Measurements from ENCODE around the gene ZNF436. TPM values are rescaled to one million over a fixed set of nuclear protein-coding genes. Genes with fewer than 3 reads are reported as not detected.

Gene ZNF436
- total RNA-seq, 5 donors from 2014 or later (not counting 1 experiment from before 2014, with no cell fraction given): 4.6 to 9.8 (median 9.3) TPM

DNA sequence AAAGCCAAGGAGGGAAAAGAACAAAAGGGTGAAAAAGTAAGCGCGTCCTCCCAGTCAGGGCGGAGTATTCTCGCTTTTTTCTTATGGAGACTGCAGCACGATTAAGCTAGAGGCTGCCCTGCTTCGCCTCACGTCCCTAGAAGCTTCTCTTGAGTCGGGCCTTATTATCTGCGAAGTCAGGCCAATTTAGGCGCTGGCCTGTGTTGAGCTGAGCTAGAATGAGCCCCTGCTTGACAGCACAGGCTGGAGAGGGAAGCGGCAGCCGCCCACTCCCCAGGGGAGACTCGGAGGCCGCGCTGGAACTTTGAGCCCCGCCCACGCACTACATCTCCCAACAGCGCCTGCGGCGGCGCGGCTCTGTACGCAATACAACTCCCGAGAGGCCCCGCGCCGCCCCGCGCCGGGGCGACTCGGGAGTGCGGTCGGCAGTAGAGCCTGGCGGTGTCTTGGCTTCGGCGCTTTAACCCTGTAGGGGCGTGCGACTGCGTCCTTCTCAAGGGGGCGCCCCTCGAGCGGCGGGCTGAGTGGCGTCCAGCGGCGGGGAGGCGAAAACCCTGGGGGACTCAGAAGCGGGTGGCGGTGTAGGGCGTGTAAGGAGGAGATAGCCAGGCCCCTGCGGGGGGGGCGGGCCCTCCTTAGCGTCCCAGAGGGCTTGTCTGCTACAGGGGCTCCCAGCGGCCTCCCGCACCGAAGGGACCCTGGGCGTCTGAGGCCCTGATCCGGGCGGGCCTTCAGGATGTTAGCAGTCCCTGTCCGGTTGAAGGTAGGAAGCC is 888 bp downstream of the ZNF436 start:
- peak overlapping the region; percentile 95 to 99 for H3K4me3 ChIP-seq (ENCODE audit: control insufficient read depth in 1 of 2, extremely low read depth in 1 of 2, low read length in 1 of 2)
- Mint-ChIP-seq H3K4me1 (peaks cover 30 to 40% (median 35%) of the 10 kb centered on the region in 3 donors), H3K9me3 (no peaks in the 10 kb centered on the region), H3K27ac (peak overlapping the region; percentile 98 to 99), H3K27me3 (no peaks in the 10 kb centered on the region), H3K36me3 (peaks cover 19% of the 10 kb centered on the region), H3K4me3 (peak overlapping the region; percentile 94 to 99 (median 97))
- DNase-seq (peak; percentile 68 to 91 (median 81)), ATAC-seq (replicated peaks in 1 of 4) (peak; percentile 81 to 86 (median 83))
- H3K36me3 ChIP-seq (ENCODE audit: control insufficient read depth in 2 of 2, extremely low read depth in 1 of 2, insufficient read depth in 1 of 2, low read length in 1 of 2): peaks cover 0 to 3% of the 10 kb centered on the region in 2 donors
- H3K27ac ChIP-seq (ENCODE audit: low read length): peak overlapping the region; percentile 90
- CTCF ChIA-PET: interaction anchor here in 1 of 2 donors (0.6 to 1.7 kb wide), 7 partner anchors 18 to 323 kb away, joined by 3 to 17 read pairs (median 4); partner anchors contain the start of genes HNRNPR and RPL11
- H3K9me3 ChIP-seq: peaks cover 3% of the 10 kb centered on the region
- WGBS (ENCODE audit: insufficient coverage): under 1% methylated on average over 60 of the region's 61 CpGs
- peaks cover 12 to 22% of the 10 kb centered on the region in 2 experiments for H3K4me1 ChIP-seq (ENCODE audit: control insufficient read depth in 1 of 2, extremely low read depth in 1 of 2, insufficient read depth in 2 of 2, low read length in 2 of 2)
- no peaks in the 10 kb centered on the region for H3K27me3 ChIP-seq (replicated peaks in 1 of 2; ENCODE audit: control insufficient read depth in 2 of 2, extremely low read depth in 1 of 2, insufficient read depth in 2 of 2, low read length in 1 of 2)
- POLR2A ChIA-PET: interaction anchor here (0.8 to 2.4 kb wide), 4 partner anchors 24 to 1275 kb away, joined by 3 to 9 read pairs (median 4); partner anchors contain the start of genes HNRNPR (in 2 of the 2) and SRRM1 (in 1 of the 2)

GRCh38 chr1:23367791-23368561 is 1.7 kb downstream of the ZNF436 start:
- H3K27me3 Mint-ChIP-seq: no peaks in the 10 kb centered on the region
- 2% methylated on average over 40 of the region's 41 CpGs for WGBS (ENCODE audit: insufficient coverage)
- peaks cover 1 to 3% (median 1%) of the 10 kb centered on the region in 3 donors for H3K9me3 Mint-ChIP-seq
- H3K27me3 ChIP-seq (replicated peaks in 1 of 2; ENCODE audit: control insufficient read depth in 2 of 2, extremely low read depth in 1 of 2, insufficient read depth in 2 of 2, low read length in 1 of 2): no peaks in the 10 kb centered on the region
- peaks cover 3% of the 10 kb centered on the region for H3K9me3 ChIP-seq
- peak overlapping the region; percentile 90 for H3K27ac ChIP-seq (ENCODE audit: low read length)
- ChIA-PET CTCF (interaction anchor here in 1 of 2 donors (0.5 to 1.7 kb wide), 8 partner anchors 18 to 324 kb away, joined by 3 to 17 read pairs (median 4); partner anchors contain the start of genes HNRNPR and RPL11), POLR2A (interaction anchor here (0.6 to 2.4 kb wide), 6 partner anchors 22 to 1275 kb away, joined by 3 to 9 read pairs (median 4); partner anchors contain the start of genes HNRNPR (in 2 of the 2) and SRRM1 (in 1 of the 2))
- H3K4me1 ChIP-seq (ENCODE audit: control insufficient read depth in 1 of 2, extremely low read depth in 1 of 2, insufficient read depth in 2 of 2, low read length in 2 of 2): peaks cover 12 to 22% of the 10 kb centered on the region in 2 experiments
- ATAC-seq (replicated peaks in 1 of 4) (peak; percentile 90 to 92 (median 92)), DNase-seq (peak; percentile 89 to 99 (median 98))
- H3K36me3 Mint-ChIP-seq: peaks cover 22% of the 10 kb centered on the region
- peak overlapping the region; percentile 98 to 99 for H3K27ac Mint-ChIP-seq
- peak overlapping the region; percentile 94 to 99 (median 97) for H3K4me3 Mint-ChIP-seq
- peaks cover 30 to 40% (median 35%) of the 10 kb centered on the region in 3 donors for H3K4me1 Mint-ChIP-seq
- H3K4me3 ChIP-seq (ENCODE audit: control insufficient read depth in 1 of 2, extremely low read depth in 1 of 2, low read length in 1 of 2): peak overlapping the region; percentile 95 to 99
- peaks cover 3 to 4% of the 10 kb centered on the region in 2 donors for H3K36me3 ChIP-seq (ENCODE audit: control insufficient read depth in 2 of 2, extremely low read depth in 1 of 2, insufficient read depth in 1 of 2, low read length in 1 of 2)

DNA sequence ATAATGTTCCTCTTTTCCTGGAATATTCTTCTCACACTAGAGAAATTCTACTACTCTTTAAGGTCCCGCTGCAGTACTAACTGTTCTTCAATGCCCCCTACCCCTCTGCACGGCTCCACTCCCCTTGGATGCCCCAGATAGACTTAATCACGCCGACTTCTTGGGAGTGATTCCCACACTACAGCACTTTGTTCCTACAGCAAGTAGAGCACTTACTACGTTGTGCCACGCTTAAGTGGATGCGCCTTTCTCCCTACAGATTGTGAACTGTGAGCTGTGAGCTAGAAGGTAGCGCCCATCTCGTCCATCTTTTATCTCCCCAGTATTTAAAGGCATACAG is 2.2 kb downstream of the ZNF436 start:
- Histone ChIP-seq H3K4me1 (ENCODE audit: control insufficient read depth in 1 of 2, extremely low read depth in 1 of 2, insufficient read depth in 2 of 2, low read length in 2 of 2) (peaks cover 12 to 22% of the 10 kb centered on the region in 2 experiments), H3K4me3 (ENCODE audit: control insufficient read depth in 1 of 2, extremely low read depth in 1 of 2, low read length in 1 of 2) (peak overlapping the region; percentile 95 to 99), H3K27ac (ENCODE audit: low read length) (no peak overlapping the region), H3K36me3 (ENCODE audit: control insufficient read depth in 2 of 2, extremely low read depth in 1 of 2, insufficient read depth in 1 of 2, low read length in 1 of 2) (peaks cover 8 to 9% of the 10 kb centered on the region in 2 donors), H3K9me3 (peaks cover 8% of the 10 kb centered on the region), H3K27me3 (replicated peaks in 1 of 2; ENCODE audit: control insufficient read depth in 2 of 2, extremely low read depth in 1 of 2, insufficient read depth in 2 of 2, low read length in 1 of 2) (no peaks in the 10 kb centered on the region)
- H3K9me3 Mint-ChIP-seq: peaks cover 3 to 8% (median 7%) of the 10 kb centered on the region in 3 donors
- POLR2A ChIA-PET: interaction anchor here (0.6 to 0.7 kb wide), 2 partner anchors 21 to 74 kb away, joined by 3 read pairs; no protein-coding TSS in a partner anchor
- peak in 2 of 35 experiments; percentile 1 to 5 for DNase-seq
- CTCF ChIA-PET: interaction anchor here in 1 of 2 donors (0.5 to 1.7 kb wide), 3 partner anchors 17 to 23 kb away, joined by 3 to 17 read pairs (median 4); partner anchors contain the start of gene HNRNPR
- peak overlapping the region; percentile 98 to 99 for H3K27ac Mint-ChIP-seq
- peaks cover 27% of the 10 kb centered on the region for H3K36me3 Mint-ChIP-seq
- 90% methylated on average over 2 of the region's 9 CpGs for WGBS (ENCODE audit: insufficient coverage)
- no peak for ATAC-seq (replicated peaks in 1 of 4)
- H3K27me3 Mint-ChIP-seq: no peaks in the 10 kb centered on the region
- peaks cover 30 to 40% (median 35%) of the 10 kb centered on the region in 3 donors for H3K4me1 Mint-ChIP-seq
- H3K4me3 Mint-ChIP-seq: peak overlapping the region; percentile 94 to 99 (median 97)

GRCh38 chr1:23366598-23366997 is 3.0 kb downstream of the ZNF436 start:
- DNase-seq: no peak
- WGBS (ENCODE audit: insufficient coverage): 92% methylated on average over 4 of the region's 5 CpGs
- H3K27me3 ChIP-seq (replicated peaks in 1 of 2; ENCODE audit: control insufficient read depth in 2 of 2, extremely low read depth in 1 of 2, insufficient read depth in 2 of 2, low read length in 1 of 2): no peaks in the 10 kb centered on the region
- peak overlapping the region; percentile 94 to 99 (median 97) for H3K4me3 Mint-ChIP-seq
- H3K4me1 ChIP-seq (ENCODE audit: control insufficient read depth in 1 of 2, extremely low read depth in 1 of 2, insufficient read depth in 2 of 2, low read length in 2 of 2): peaks cover 12 to 22% of the 10 kb centered on the region in 2 experiments
- ATAC-seq (replicated peaks in 1 of 4): no peak
- peaks cover 30 to 40% (median 35%) of the 10 kb centered on the region in 3 donors for H3K4me1 Mint-ChIP-seq
- ChIA-PET CTCF (interaction anchor here in 1 of 2 donors (0.6 to 1.8 kb wide), 2 partner anchors 14 to 22 kb away, joined by 3 to 14 read pairs; partner anchors contain the start of gene HNRNPR), POLR2A (no interaction called here)
- no peak overlapping the region for H3K27ac ChIP-seq (ENCODE audit: low read length)
- peaks cover 8 to 17% of the 10 kb centered on the region in 2 donors for H3K36me3 ChIP-seq (ENCODE audit: control insufficient read depth in 2 of 2, extremely low read depth in 1 of 2, insufficient read depth in 1 of 2, low read length in 1 of 2)
- H3K9me3 ChIP-seq: peaks cover 14% of the 10 kb centered on the region
- H3K36me3 Mint-ChIP-seq: peaks cover 34% of the 10 kb centered on the region
- H3K27ac Mint-ChIP-seq: peak overlapping the region in 1 of 2 donors; percentile 48
- H3K27me3 Mint-ChIP-seq: no peaks in the 10 kb centered on the region
- peaks cover 3 to 14% (median 12%) of the 10 kb centered on the region in 3 donors for H3K9me3 Mint-ChIP-seq
- H3K4me3 ChIP-seq (ENCODE audit: control insufficient read depth in 1 of 2, extremely low read depth in 1 of 2, low read length in 1 of 2): no peak overlapping the region

GRCh38 chr1:23366146-23366545 is 3.5 kb downstream of the ZNF436 start:
- H3K27ac ChIP-seq (ENCODE audit: low read length): no peak overlapping the region
- Mint-ChIP-seq H3K36me3 (peaks cover 39% of the 10 kb centered on the region), H3K27ac (peak overlapping the region in 1 of 2 donors; percentile 48), H3K9me3 (peaks cover 3 to 18% (median 17%) of the 10 kb centered on the region in 3 donors), H3K27me3 (no peaks in the 10 kb centered on the region), H3K4me3 (peak overlapping the region; percentile 94 to 99 (median 97)), H3K4me1 (peaks cover 30 to 39% (median 35%) of the 10 kb centered on the region in 3 donors)
- H3K36me3 ChIP-seq (ENCODE audit: control insufficient read depth in 2 of 2, extremely low read depth in 1 of 2, insufficient read depth in 1 of 2, low read length in 1 of 2): peaks cover 8 to 17% of the 10 kb centered on the region in 2 donors
- CTCF ChIA-PET: interaction anchor here in 1 of 2 donors (0.6 to 1.8 kb wide), 3 partner anchors 14 to 59 kb away, joined by 3 to 14 read pairs (median 4); partner anchors contain the start of gene HNRNPR
- no peak overlapping the region for H3K4me3 ChIP-seq (ENCODE audit: control insufficient read depth in 1 of 2, extremely low read depth in 1 of 2, low read length in 1 of 2)
- peaks cover 12 to 22% of the 10 kb centered on the region in 2 experiments for H3K4me1 ChIP-seq (ENCODE audit: control insufficient read depth in 1 of 2, extremely low read depth in 1 of 2, insufficient read depth in 2 of 2, low read length in 2 of 2)
- WGBS (ENCODE audit: insufficient coverage): 92% methylated on average over 2 of the region's 2 CpGs
- ATAC-seq (replicated peaks in 1 of 4) (no peak), DNase-seq (no peak)
- H3K9me3 ChIP-seq: peaks cover 16% of the 10 kb centered on the region
- no peaks in the 10 kb centered on the region for H3K27me3 ChIP-seq (replicated peaks in 1 of 2; ENCODE audit: control insufficient read depth in 2 of 2, extremely low read depth in 1 of 2, insufficient read depth in 2 of 2, low read length in 1 of 2)
- POLR2A ChIA-PET: interaction anchor here (0.5 to 0.6 kb wide), 2 partner anchors 11 to 22 kb away, joined by 3 to 5 read pairs; partner anchors contain the start of gene HNRNPR (in 1 of the 2)
